Gastrocnemius medialis (tissue), 4 donors: ENCODE measurements around the gene UBTFL1. TPM values are rescaled to one million over a fixed set of nuclear protein-coding genes. Genes with fewer than 3 reads are reported as not detected.
"Not testable (repeated sequence)": the region's sequence is repeated elsewhere in the genome, so short reads cannot be mapped to it uniquely, and the experiment has no call there.

Source experiments
- ATAC-seq, 2 donors: fragments of 150-250 bp; one replicate each; pipeline ENCODE4 v1.9.1; 2016
- DNase-seq, 2 donors: peaks; one replicate each; pipeline ENCODE4 v3.0.0-alpha.2; 2019
- H3K27ac ChIP-seq, 4 donors: fragments of 200-600 bp; sonication (generic); 1 replicate in 1 of 4; 2 replicates in 3 of 4; pipeline ENCODE4 v1.5.1; 2016 to 2018; ENCODE audit warnings: mild to moderate bottlenecking in 2 of 4, moderate library complexity in 1 of 4
- H3K27me3 ChIP-seq, 3 donors: fragments of 200-600 bp; sonication (generic) in 2 of 3; 1 replicate in 1 of 3; 2 replicates in 2 of 3; pipeline versions ENCODE4 v1.5.1 to v1.6.0; 2016 to 2019; ENCODE audit warnings: mild to moderate bottlenecking in 1 of 3, moderate library complexity in 1 of 3
- H3K36me3 ChIP-seq, 2 donors: fragments of 200-600 bp; sonication (generic) in 1 of 2; one replicate each; pipeline ENCODE4 v1.5.1; 2017 to 2018
- H3K4me1 ChIP-seq, 2 donors: fragments of 200-600 bp; sonication (generic) in 1 of 2; one replicate each; pipeline ENCODE4 v1.5.1; 2016 to 2017; ENCODE audit warnings: mild to moderate bottlenecking in 2 of 2
- H3K4me3 ChIP-seq, 4 donors: fragments of 200-600 bp; sonication (generic) in 3 of 4; 1 replicate in 1 of 4; 2 replicates in 3 of 4; pipeline ENCODE4 v1.5.1; 2016 to 2019; ENCODE audit warnings: mild to moderate bottlenecking in 2 of 4
- H3K9me3 ChIP-seq, 3 donors: fragments of 200-600 bp; sonication (generic) in 2 of 3; 1 replicate in 1 of 3; 2 replicates in 2 of 3; pipeline ENCODE4 v1.5.1; 2016 to 2019
- POLR2A ChIP-seq, 2 donors: fragments of 450-650 bp; IDR thresholded peaks; one replicate each; pipeline ENCODE4 v1.6.1; 2017; ENCODE audit warnings: antibody characterized with exemption in 2 of 2, mild to moderate bottlenecking in 2 of 2, moderate library complexity in 2 of 2
- in situ Hi-C, 4 donors: fragments of 200-750 bp; cut with MboI; loops; one replicate each; pipeline versions ENCODE4 v1.15.0 to v1.8.0; 2017; ENCODE audit warnings: low sequenced_read_pairs in 4 of 4
- intact Hi-C: fragments of 100-400 bp; cut with DNase I; formaldehyde crosslinking; loops from one replicate; pipeline ENCODE4 v1.15.1; 2023; ENCODE audit warnings: low total_unique reads
- total RNA-seq, 4 donors: library from RNA; depleted of rRNA; stranded (reverse); fragments of >200 nt; gene quantifications; one replicate each; pipeline versions ENCODE4 v1.1.0 to v1.2.3, GENCODE V29; 2016
- TF ChIP-seq, protein P1 (sequence below), 5 experiments: fragments of 450-650 bp in 3 of 5; fragments of 200-600 bp in 2 of 5; sonication (generic) in 2 of 5; IDR thresholded peaks in 4 of 5; conservative IDR thresholded peaks in 1 of 5; 1 replicate in 4 of 5; 2 replicates in 1 of 5; pipeline ENCODE4 v1.5.1; 2016 to 2019; ENCODE audit warnings: antibody characterized with exemption in 5 of 5, mild to moderate bottlenecking in 3 of 5, moderate library complexity in 3 of 5

Gene UBTFL1, protein sequence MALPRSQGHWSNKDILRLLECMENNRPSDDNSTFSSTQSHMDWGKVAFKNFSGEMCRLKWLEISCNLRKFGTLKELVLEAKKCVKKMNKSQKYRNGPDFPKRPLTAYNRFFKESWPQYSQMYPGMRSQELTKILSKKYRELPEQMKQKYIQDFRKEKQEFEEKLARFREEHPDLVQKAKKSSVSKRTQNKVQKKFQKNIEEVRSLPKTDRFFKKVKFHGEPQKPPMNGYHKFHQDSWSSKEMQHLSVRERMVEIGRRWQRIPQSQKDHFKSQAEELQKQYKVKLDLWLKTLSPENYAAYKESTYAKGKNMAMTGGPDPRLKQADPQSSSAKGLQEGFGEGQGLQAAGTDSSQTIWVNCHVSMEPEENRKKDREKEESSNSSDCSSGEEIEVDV
- total RNA-seq: not detected

DNA sequence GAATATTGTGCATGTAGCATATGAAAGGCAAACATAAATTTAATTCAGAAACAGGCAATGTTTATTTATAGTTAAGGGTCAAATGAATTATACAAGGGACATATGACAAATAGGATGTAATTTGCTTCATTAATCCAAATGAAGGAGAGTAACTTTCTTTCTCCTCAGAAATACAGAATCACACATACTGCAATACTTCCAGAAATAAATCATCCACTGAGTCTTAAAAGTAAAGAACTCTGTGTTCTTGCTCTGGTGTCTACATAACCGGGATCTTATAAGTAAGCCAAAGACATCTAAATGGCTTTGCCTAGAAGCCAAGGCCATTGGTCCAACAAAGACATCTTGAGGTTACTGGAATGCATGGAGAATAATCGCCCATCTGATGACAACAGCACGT, at the start of gene UBTFL1:
UBTFL1 (plus strand) TSS at position 301 of the 400 bp plus-strand sequence; CDS start at position 301, 0 bp downstream.
- H3K4me3 ChIP-seq, H3K9me3 ChIP-seq, ATAC-seq, H3K27ac ChIP-seq, in situ Hi-C loops, DNase-seq, H3K27me3 ChIP-seq, intact Hi-C loops, H3K36me3 ChIP-seq, H3K4me1 ChIP-seq: not testable (repeated sequence)

DNA sequence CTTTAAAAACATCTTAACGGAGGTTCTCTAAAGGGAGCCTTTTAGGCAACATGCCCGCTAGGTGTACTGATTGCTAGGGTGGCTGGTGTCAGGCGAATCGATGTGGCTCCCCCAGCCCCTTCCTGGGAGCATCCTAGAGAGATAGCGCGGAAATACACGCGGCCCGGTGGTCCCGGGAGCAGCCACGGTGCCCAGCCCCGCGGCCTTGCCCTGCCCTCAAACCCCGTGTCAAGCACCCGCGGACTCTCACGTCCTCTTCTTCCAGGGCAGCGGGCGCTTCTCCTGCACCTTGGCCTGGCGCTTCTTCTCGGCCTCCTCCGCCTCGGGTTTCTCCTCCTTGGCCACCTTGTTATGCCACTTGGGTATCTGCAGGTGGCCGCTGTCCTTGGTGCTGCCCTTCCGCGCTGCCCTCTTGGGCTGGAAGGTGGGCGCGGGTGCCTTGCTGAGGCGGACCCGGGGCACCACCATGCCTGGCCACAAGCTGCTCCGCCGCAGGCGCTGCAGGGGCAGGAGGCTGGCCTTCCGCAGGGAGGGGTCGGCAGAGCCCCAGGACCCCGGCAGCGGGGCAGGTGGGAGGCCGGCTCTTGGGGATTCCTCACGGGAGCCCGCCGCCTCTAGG, 34.0 kb upstream of the UBTFL1 start:
- ATAC-seq, H3K4me3 ChIP-seq, DNase-seq, H3K27me3 ChIP-seq, H3K4me1 ChIP-seq, in situ Hi-C loops, H3K9me3 ChIP-seq, H3K27ac ChIP-seq, H3K36me3 ChIP-seq, intact Hi-C loops: not testable (repeated sequence)

- H3K36me3 ChIP-seq, H3K4me1 ChIP-seq, H3K27me3 ChIP-seq, in situ Hi-C loops, H3K4me3 ChIP-seq, DNase-seq, H3K27ac ChIP-seq, ATAC-seq, intact Hi-C loops, H3K9me3 ChIP-seq: not testable (repeated sequence)
These were observed 33.4 kb upstream of the UBTFL1 start for GRCh38 chr11:90052311-90052710.

GRCh38 chr11:90053545-90053944, 32.2 kb upstream of the UBTFL1 start:
- H3K27me3 ChIP-seq, DNase-seq, H3K36me3 ChIP-seq, intact Hi-C loops, ATAC-seq, H3K9me3 ChIP-seq, H3K4me3 ChIP-seq, in situ Hi-C loops, H3K4me1 ChIP-seq, H3K27ac ChIP-seq: not testable (repeated sequence)

- H3K9me3 ChIP-seq, intact Hi-C loops, DNase-seq, H3K4me1 ChIP-seq, H3K27ac ChIP-seq, H3K4me3 ChIP-seq, H3K36me3 ChIP-seq, ATAC-seq, in situ Hi-C loops, H3K27me3 ChIP-seq: not testable (repeated sequence)
These were observed 3.0 kb downstream of the UBTFL1 start for GRCh38 chr11:90088731-90089130.

GRCh38 chr11:90095230-90095924, 9.6 kb downstream of the UBTFL1 start:
- H3K27ac ChIP-seq, H3K36me3 ChIP-seq, H3K9me3 ChIP-seq, ATAC-seq, H3K4me1 ChIP-seq, DNase-seq, intact Hi-C loops, H3K4me3 ChIP-seq, in situ Hi-C loops, H3K27me3 ChIP-seq: not testable (repeated sequence)

- DNase-seq, intact Hi-C loops, H3K4me3 ChIP-seq, H3K27ac ChIP-seq, H3K4me1 ChIP-seq, H3K36me3 ChIP-seq, H3K27me3 ChIP-seq, ATAC-seq, in situ Hi-C loops, H3K9me3 ChIP-seq: not testable (repeated sequence)
These were observed 12.5 kb downstream of the UBTFL1 start for GRCh38 chr11:90098261-90098660.

DNA sequence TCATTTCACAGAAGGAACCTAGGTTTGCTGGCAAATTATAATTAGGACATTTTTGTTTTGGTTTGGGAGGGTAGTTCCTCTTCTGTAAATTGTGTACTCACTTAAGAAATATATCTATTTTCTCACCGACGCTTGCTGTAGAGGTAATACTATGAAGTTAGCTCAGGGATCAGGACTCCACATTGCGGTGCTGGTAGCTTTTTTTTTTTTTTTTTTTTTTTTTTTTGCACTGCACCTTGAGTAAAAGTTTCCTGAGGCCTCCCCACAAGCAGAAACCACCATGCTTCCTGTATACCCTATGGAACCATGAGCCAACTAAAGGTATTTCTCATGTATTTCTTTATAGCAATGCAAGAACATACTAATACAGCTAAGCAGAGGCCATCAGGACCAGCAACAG, 14.7 kb downstream of the UBTFL1 start:
- no peak for ATAC-seq
- DNase-seq: no peak
- H3K27me3 ChIP-seq: no peaks in the 10 kb centered on the region
- H3K9me3 ChIP-seq: no peaks in the 10 kb centered on the region
- in situ Hi-C loops (no loop called here), intact Hi-C loops (no loop called here)
- no peak overlapping the region for H3K27ac ChIP-seq
- H3K4me3 ChIP-seq: no peak overlapping the region
- no peaks in the 10 kb centered on the region for H3K36me3 ChIP-seq
- TF ChIP-seq, protein P1, sequence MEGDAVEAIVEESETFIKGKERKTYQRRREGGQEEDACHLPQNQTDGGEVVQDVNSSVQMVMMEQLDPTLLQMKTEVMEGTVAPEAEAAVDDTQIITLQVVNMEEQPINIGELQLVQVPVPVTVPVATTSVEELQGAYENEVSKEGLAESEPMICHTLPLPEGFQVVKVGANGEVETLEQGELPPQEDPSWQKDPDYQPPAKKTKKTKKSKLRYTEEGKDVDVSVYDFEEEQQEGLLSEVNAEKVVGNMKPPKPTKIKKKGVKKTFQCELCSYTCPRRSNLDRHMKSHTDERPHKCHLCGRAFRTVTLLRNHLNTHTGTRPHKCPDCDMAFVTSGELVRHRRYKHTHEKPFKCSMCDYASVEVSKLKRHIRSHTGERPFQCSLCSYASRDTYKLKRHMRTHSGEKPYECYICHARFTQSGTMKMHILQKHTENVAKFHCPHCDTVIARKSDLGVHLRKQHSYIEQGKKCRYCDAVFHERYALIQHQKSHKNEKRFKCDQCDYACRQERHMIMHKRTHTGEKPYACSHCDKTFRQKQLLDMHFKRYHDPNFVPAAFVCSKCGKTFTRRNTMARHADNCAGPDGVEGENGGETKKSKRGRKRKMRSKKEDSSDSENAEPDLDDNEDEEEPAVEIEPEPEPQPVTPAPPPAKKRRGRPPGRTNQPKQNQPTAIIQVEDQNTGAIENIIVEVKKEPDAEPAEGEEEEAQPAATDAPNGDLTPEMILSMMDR (IDR thresholded peaks at IDR 0.05 in 4 of 5, conservative IDR thresholded peaks at IDR 0.05 in 1 of 5): no peak
- TF ChIP-seq POLR2A (IDR thresholded peaks at IDR 0.05): no peak
- H3K4me1 ChIP-seq: no peaks in the 10 kb centered on the region
